DMS53 treated with DMSO at 0.1 percent for 48 hours (cell line): ENCODE measurements around the gene GNAL.

Experiments used
- DNase-seq: peaks from one replicate; lab custom pipeline; 2025; ENCODE audit not compliant: unreplicated experiment; lab: John Stamatoyannopoulos, UW

Gene GNAL

GRCh38 chr18:11760498-11761167 lies 71.6 kb downstream of the GNAL start:
- no peak for DNase-seq

DNA sequence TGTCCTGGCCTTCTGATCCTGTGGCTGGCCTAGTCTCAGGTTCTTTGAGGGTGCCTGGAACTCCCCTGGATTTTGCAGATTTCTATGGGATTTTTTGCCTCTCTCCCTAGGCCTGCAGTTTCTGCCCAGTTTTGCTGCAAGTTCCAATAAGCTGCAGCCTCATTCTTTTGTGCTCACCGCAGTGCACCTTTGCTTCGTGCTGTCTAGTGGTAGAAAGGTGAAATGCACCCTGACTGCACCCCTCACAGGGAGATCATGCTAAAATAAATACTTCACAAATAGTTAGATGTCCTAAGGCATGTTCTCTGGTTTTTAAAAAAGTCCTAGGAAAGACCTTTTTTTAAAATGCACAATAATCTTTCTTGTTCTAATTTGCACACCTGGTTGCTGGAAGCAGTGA lies 72.5 kb downstream of the GNAL start:
- DNase-seq = no peak

- no peak for DNase-seq
Observed at GRCh38 chr18:11762429-11762828, 73.4 kb downstream of the GNAL start.

DNA sequence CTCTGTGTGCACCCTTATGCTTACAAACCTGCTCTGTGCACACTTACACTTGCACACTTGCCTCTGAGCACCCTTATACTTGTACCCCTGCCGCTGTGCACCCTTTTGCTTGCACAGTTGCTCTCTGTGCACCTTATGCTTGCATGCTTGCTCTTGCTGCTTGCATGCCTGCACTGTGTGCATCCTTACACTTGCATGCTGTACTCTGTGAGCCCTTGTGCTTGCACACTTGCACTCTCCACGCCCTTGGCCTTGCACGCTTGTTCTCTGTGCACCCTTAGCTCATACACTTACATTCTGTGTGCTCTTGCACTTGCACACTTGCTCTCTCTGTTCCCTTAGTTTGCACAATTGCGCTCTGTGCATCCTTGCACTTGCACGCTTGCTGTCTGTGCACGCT lies 78.3 kb downstream of the GNAL start:
- DNase-seq = no peak

GRCh38 chr18:11767935-11768334 lies 78.9 kb downstream of the GNAL start:
- no peak for DNase-seq

GRCh38 chr18:11775436-11776174 lies 86.5 kb downstream of the GNAL start:
- no peak for DNase-seq

- DNase-seq = no peak
Observed at GRCh38 chr18:11780042-11780441, 91.0 kb downstream of the GNAL start.

DNA sequence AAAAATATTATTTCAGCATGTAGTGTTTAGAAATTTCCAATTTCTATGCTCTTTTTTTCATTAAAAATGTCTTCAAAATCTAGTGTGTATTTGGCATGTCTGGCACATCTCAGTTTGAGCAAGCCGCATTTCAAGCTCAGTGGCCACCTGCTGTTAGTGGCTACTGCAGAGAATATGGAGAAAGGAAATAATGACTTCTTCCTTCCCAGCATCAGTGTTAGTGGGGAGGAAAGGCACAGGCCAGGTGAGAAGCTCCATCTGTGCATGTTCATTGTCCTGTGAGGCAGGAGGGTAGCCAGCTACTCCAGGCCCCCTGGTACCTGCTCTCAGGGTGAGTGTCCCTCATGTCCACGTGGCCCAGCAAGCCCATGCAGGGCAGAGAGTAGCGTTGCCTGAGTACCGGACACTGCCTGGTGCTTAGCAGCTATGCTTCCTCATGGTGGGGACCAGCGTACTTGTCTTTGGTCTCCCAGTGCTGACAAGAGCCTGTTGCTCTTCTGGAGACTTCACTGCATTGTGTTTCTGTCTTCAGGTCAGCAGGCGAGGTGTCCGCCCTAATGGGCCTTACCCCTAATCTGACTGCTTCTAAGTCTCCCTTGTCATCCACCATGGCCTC lies 94.8 kb downstream of the GNAL start:
- no peak for DNase-seq

DNA sequence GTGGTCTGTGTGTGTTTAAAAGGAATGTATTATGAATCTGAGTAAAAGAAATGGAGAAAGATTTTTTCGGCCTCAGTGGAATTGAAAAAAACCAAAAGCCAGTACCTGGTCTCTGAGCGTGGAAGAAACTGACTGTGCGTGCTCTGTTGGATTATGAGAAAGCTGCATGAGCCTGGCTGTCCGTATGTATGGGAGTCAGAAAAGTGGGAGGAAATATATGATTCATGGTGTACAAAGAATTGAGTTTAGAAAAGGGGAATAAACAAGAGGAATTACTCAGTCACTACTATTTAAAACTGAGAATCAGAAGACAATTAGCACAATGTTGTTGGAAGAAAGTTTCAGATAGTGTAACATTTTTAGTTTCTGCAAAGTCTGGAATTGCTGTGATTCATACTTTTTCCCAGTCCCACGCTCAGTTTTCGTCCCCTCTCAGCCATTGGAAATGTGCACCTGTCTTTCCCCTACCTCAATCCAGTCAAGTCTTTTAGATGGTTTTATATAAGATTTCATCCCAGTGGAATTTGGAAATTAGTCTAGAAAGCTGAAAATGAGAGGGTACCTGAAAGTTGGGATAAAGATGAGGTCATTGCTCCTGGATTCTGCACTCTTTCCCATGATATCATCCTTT lies 95.7 kb downstream of the GNAL start:
- no peak for DNase-seq

- DNase-seq = no peak
Observed at GRCh38 chr18:11785444-11786055, 96.5 kb downstream of the GNAL start.

GRCh38 chr18:11789716-11790510 lies 100.8 kb downstream of the GNAL start:
- peak; percentile 9 for DNase-seq

DNA sequence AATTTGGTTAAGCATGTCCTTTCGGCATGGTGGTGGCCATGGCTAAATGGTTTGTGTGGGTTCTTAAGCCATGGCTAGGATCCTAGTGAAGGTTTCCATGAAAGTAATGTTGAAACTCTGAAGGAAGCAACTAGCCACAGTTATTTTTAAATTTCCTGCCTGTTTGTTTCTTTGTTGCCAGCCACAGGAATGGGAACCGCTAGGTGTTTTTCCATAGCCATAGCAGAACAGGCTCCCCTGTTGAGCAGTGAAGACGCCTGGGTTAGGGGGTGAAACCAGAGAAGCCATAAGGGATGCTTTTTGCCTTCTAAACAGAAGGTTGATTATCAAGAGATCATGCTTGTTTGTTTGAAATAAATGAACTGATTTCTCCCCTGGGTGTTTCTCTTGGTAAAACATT lies 102.1 kb downstream of the GNAL start:
- no peak for DNase-seq

DNA sequence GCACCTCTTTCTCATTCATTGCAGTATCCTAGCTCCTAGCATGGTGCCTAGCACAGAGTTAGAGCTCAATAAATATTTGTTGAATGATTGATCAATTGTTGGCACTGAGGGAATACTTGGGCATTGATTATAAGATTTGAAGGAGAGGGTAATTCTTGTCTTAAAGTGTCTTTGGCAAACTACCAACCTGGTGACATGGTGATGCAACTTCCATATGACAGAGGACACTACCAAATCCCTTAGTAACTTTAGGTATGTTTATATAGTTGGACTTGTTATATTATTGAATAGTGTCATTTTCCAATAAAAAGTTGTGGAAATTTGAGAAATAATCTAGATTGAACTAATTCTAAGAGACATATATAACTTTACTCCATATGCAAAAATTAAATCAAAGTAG lies 103.6 kb downstream of the GNAL start:
- no peak for DNase-seq

DNA sequence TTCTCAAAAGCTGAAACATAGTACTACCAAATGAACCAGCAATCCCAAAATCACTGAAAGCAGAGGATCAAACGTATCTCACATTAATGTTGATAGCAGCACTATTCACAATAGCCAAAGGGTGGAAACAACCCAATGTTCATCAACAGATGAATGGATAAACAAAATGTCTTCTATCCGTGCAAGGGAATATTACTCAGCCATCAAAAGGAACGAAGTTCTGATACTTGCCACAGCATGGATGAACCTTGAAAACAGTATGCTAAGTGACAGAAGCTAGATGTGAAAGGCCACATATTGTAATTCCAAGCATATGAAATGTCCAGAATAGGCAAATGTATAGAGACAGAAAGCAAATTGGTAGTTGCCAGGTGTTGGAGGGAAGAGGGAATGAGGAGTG lies 105.1 kb downstream of the GNAL start:
- no peak for DNase-seq

DNA sequence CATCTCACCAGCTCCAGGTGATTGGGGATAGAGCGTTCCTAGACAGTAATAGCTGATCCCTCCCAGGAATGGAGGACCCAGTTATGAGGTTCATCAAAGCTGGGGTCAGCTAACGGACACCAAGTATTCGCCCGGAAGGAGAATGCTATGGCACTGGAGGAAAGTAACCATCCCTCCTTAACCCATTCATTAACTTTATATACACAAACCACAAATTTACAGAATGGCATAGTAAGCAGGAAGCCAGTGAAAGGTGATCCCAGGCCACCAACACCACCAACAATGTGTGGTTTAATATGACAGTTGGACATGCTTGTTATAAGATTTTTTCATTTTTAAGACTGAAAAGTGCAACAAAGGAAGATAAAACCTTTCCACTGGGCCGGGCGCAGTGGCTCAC lies 106.9 kb downstream of the GNAL start:
- DNase-seq = no peak

GRCh38 chr18:11798271-11798670 lies 109.2 kb downstream of the GNAL start:
- DNase-seq = no peak

DNA sequence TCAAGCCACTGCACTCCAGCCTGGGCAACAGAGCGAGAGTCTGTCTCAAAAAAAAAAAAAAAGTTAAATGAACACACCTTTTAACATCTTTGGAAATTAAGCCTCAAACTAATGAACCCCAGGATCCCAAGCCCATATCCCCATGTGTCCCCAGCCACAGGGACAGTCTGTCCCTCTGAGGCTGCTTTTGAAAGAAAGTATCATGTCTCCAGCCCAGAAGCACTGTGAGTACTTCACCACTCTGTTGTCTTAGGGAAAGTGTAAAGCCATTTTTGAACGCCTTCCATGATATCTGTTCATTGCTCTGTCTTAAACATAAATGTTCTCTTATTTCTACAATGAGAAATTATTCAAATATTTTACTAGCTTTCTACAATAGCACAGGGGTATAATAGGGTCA lies 110.0 kb downstream of the GNAL start:
- no peak for DNase-seq

GRCh38 chr18:11800566-11801334 lies 111.7 kb downstream of the GNAL start:
- DNase-seq = peak; percentile 74

GRCh38 chr18:11801573-11801972 lies 112.5 kb downstream of the GNAL start:
- DNase-seq = no peak

- DNase-seq = no peak
Observed at GRCh38 chr18:11802158-11802557, 113.1 kb downstream of the GNAL start.
